IgD-negative memory B cell (primary cell): Measurements from ENCODE around the gene RPP40. TPM values are rescaled to one million over a fixed set of nuclear protein-coding genes. Genes with fewer than 3 reads are reported as not detected.
"Not testable (repeated sequence)": the region's sequence is repeated elsewhere in the genome, so short reads cannot be mapped to it uniquely, and the experiment has no call there.

Source experiments
- H3K27ac Mint-ChIP-seq, 3 donors: one replicate each; pipeline ENCODE4 v1.8.0; 2020 to 2022; ENCODE audit warnings: mild to moderate bottlenecking in 3 of 3, mixed read lengths in 3 of 3, moderate library complexity in 1 of 3
- H3K27me3 Mint-ChIP-seq: one replicate; pipeline ENCODE4 v1.8.0; 2021; ENCODE audit warnings: mixed read lengths
- H3K36me3 Mint-ChIP-seq: one replicate; pipeline ENCODE4 v1.8.0; 2020; ENCODE audit warnings: mild to moderate bottlenecking, mixed read lengths
- H3K4me1 Mint-ChIP-seq, 3 donors: one replicate each; pipeline ENCODE4 v1.8.0; 2020 to 2022; ENCODE audit warnings: mixed read lengths in 3 of 3, mild to moderate bottlenecking in 1 of 3
- H3K4me3 Mint-ChIP-seq, 4 donors: one replicate each; pipeline ENCODE4 v1.8.0; 2020 to 2022; ENCODE audit warnings: mild to moderate bottlenecking in 4 of 4, mixed read lengths in 4 of 4, moderate library complexity in 3 of 4
- H3K9me3 Mint-ChIP-seq, 3 donors: one replicate each; pipeline ENCODE4 v1.8.0; 2020 to 2021; ENCODE audit warnings: mixed read lengths in 3 of 3, mild to moderate bottlenecking in 1 of 3
- polyA plus RNA-seq: library from polyadenylated mRNA; unstranded; fragments of 300-500 nt; fragmentation: Illumina TruSeq; gene quantifications from one replicate; pipeline ENCODE4 v1.2.3, GENCODE V29; 2021

Gene RPP40
- polyA plus RNA-seq, 1 donor from 2014 or later: 11.2 TPM

GRCh38 chr6:5030596-5031136 is 26.8 kb upstream of the RPP40 start:
- no peak overlapping the region for H3K27ac Mint-ChIP-seq
- peaks cover 6% of the 10 kb centered on the region for H3K27me3 Mint-ChIP-seq
- no peaks in the 10 kb centered on the region for H3K36me3 Mint-ChIP-seq
- no peak overlapping the region for H3K4me3 Mint-ChIP-seq
- H3K4me1 Mint-ChIP-seq: peaks cover 7 to 14% (median 10%) of the 10 kb centered on the region in 3 donors
- no peaks in the 10 kb centered on the region for H3K9me3 Mint-ChIP-seq

GRCh38 chr6:5029609-5030008 is 25.8 kb upstream of the RPP40 start:
- Mint-ChIP-seq H3K4me1 (peaks cover 7 to 18% (median 10%) of the 10 kb centered on the region in 3 donors), H3K4me3 (no peak overlapping the region), H3K27ac (no peak overlapping the region), H3K9me3 (no peaks in the 10 kb centered on the region), H3K27me3 (peaks cover 7% of the 10 kb centered on the region), H3K36me3 (peaks cover 2% of the 10 kb centered on the region)

GRCh38 chr6:5028921-5029320 is 25.1 kb upstream of the RPP40 start:
- H3K9me3 Mint-ChIP-seq: no peaks in the 10 kb centered on the region
- peaks cover 7 to 11% (median 10%) of the 10 kb centered on the region in 3 donors for H3K4me1 Mint-ChIP-seq
- no peak overlapping the region for H3K4me3 Mint-ChIP-seq
- H3K27me3 Mint-ChIP-seq: peaks cover 7% of the 10 kb centered on the region
- peaks cover 2% of the 10 kb centered on the region for H3K36me3 Mint-ChIP-seq
- H3K27ac Mint-ChIP-seq: no peak overlapping the region

- H3K4me3 Mint-ChIP-seq: no peak overlapping the region
- H3K4me1 Mint-ChIP-seq: peaks cover 7 to 10% (median 9%) of the 10 kb centered on the region in 3 donors
Observed at GRCh38 chr6:5028301-5028700, 24.5 kb upstream of the RPP40 start.

GRCh38 chr6:5025911-5026819 is 22.3 kb upstream of the RPP40 start:
- peaks cover 0 to 4% (median 2%) of the 10 kb centered on the region in 3 donors for H3K9me3 Mint-ChIP-seq
- peaks cover 7 to 10% (median 9%) of the 10 kb centered on the region in 3 donors for H3K4me1 Mint-ChIP-seq
- H3K36me3 Mint-ChIP-seq: peaks cover 3% of the 10 kb centered on the region
- no peak overlapping the region for H3K27ac Mint-ChIP-seq
- H3K4me3 Mint-ChIP-seq: peak overlapping the region in 3 of 4 donors; percentile 48 to 91 (median 49)
- H3K27me3 Mint-ChIP-seq: peaks cover 7% of the 10 kb centered on the region

More at GRCh38 chr6:5028301-5028700, 24.5 kb upstream of the RPP40 start:
- Mint-ChIP-seq H3K27ac (no peak overlapping the region), H3K27me3 (peaks cover 7% of the 10 kb centered on the region), H3K36me3 (peaks cover 2% of the 10 kb centered on the region), H3K9me3 (no peaks in the 10 kb centered on the region)

- Mint-ChIP-seq H3K4me3 (no peak overlapping the region), H3K27me3 (peaks cover 7% of the 10 kb centered on the region), H3K27ac (no peak overlapping the region), H3K4me1 (peaks cover 3 to 9% (median 4%) of the 10 kb centered on the region in 3 donors), H3K9me3 (peaks cover 0 to 4% (median 2%) of the 10 kb centered on the region in 3 donors), H3K36me3 (peaks cover 3% of the 10 kb centered on the region)
Observed at GRCh38 chr6:5023923-5024322, 20.1 kb upstream of the RPP40 start.

- H3K27me3 Mint-ChIP-seq: peaks cover 2% of the 10 kb centered on the region
- no peak overlapping the region for H3K4me3 Mint-ChIP-seq
- H3K4me1 Mint-ChIP-seq: no peaks in the 10 kb centered on the region
- H3K36me3 Mint-ChIP-seq: peaks cover 6% of the 10 kb centered on the region
- no peak overlapping the region for H3K27ac Mint-ChIP-seq
- H3K9me3 Mint-ChIP-seq: peaks cover 4% of the 10 kb centered on the region in 3 donors
Observed at GRCh38 chr6:5020142-5020541, 16.3 kb upstream of the RPP40 start.

GRCh38 chr6:5014072-5014561 is 10.3 kb upstream of the RPP40 start:
- no peaks in the 10 kb centered on the region for H3K4me1 Mint-ChIP-seq
- peaks cover 0 to 9% (median 3%) of the 10 kb centered on the region in 3 donors for H3K9me3 Mint-ChIP-seq
- H3K36me3 Mint-ChIP-seq: peaks cover 7% of the 10 kb centered on the region
- peaks cover 4% of the 10 kb centered on the region for H3K27me3 Mint-ChIP-seq
- no peak overlapping the region for H3K27ac Mint-ChIP-seq
- peak overlapping the region in 1 of 4 donors; percentile 35 for H3K4me3 Mint-ChIP-seq

GRCh38 chr6:5012519-5012918 is 8.7 kb upstream of the RPP40 start:
- Mint-ChIP-seq H3K4me1 (no peaks in the 10 kb centered on the region), H3K9me3 (peaks cover 0 to 9% (median 3%) of the 10 kb centered on the region in 3 donors), H3K4me3 (no peak overlapping the region), H3K27me3 (peaks cover 2% of the 10 kb centered on the region), H3K27ac (no peak overlapping the region), H3K36me3 (peaks cover 7% of the 10 kb centered on the region)

GRCh38 chr6:5011346-5011745 is 7.5 kb upstream of the RPP40 start:
- Mint-ChIP-seq H3K27me3 (peaks cover 2% of the 10 kb centered on the region), H3K9me3 (peaks cover 0 to 6% (median 0%) of the 10 kb centered on the region in 3 donors), H3K27ac (no peak overlapping the region), H3K4me3 (no peak overlapping the region), H3K4me1 (no peaks in the 10 kb centered on the region), H3K36me3 (peaks cover 5% of the 10 kb centered on the region)

GRCh38 chr6:5007531-5007930 is 3.7 kb upstream of the RPP40 start:
- no peaks in the 10 kb centered on the region for H3K9me3 Mint-ChIP-seq
- H3K4me3 Mint-ChIP-seq: no peak overlapping the region
- no peaks in the 10 kb centered on the region for H3K36me3 Mint-ChIP-seq
- peaks cover 2% of the 10 kb centered on the region for H3K27me3 Mint-ChIP-seq
- H3K27ac Mint-ChIP-seq: no peak overlapping the region
- H3K4me1 Mint-ChIP-seq: peaks cover 2 to 11% (median 9%) of the 10 kb centered on the region in 3 donors

GRCh38 chr6:5006222-5006621 is 2.4 kb upstream of the RPP40 start:
- peaks cover 2 to 11% (median 9%) of the 10 kb centered on the region in 3 donors for H3K4me1 Mint-ChIP-seq
- H3K9me3 Mint-ChIP-seq: no peaks in the 10 kb centered on the region
- no peaks in the 10 kb centered on the region for H3K27me3 Mint-ChIP-seq
- no peaks in the 10 kb centered on the region for H3K36me3 Mint-ChIP-seq
- no peak overlapping the region for H3K27ac Mint-ChIP-seq
- H3K4me3 Mint-ChIP-seq: peak overlapping the region in 2 of 4 donors; percentile 52 to 91

GRCh38 chr6:5005038-5005433 is 1.2 kb upstream of the RPP40 start:
- H3K27ac Mint-ChIP-seq, H3K27me3 Mint-ChIP-seq, H3K36me3 Mint-ChIP-seq, H3K9me3 Mint-ChIP-seq: not testable (repeated sequence)
- H3K4me1 Mint-ChIP-seq: peaks cover 2 to 11% (median 9%) of the 10 kb centered on the region in 3 donors
- peak overlapping the region in 3 of 4 donors; percentile 39 to 91 (median 55) for H3K4me3 Mint-ChIP-seq

GRCh38 chr6:5004373-5005037 is 668 bp upstream of the RPP40 start:
- Mint-ChIP-seq H3K4me3 (peak overlapping the region; percentile 90 to 98 (median 94)), H3K36me3 (peaks cover 3% of the 10 kb centered on the region), H3K4me1 (peaks cover 2 to 11% (median 9%) of the 10 kb centered on the region in 3 donors), H3K9me3 (no peaks in the 10 kb centered on the region), H3K27ac (peak overlapping the region; percentile 90 to 97 (median 96)), H3K27me3 (no peaks in the 10 kb centered on the region)

GRCh38 chr6:4999586-4999985 is 4.3 kb downstream of the RPP40 start:
- Mint-ChIP-seq H3K36me3 (peaks cover 21% of the 10 kb centered on the region), H3K27me3 (no peaks in the 10 kb centered on the region), H3K27ac (no peak overlapping the region), H3K4me1 (peaks cover 2 to 11% (median 7%) of the 10 kb centered on the region in 3 donors), H3K9me3 (no peaks in the 10 kb centered on the region), H3K4me3 (no peak overlapping the region)
